A375 (cell line): ENCODE results near the gene IRAK4. TPM values are rescaled to one million over a fixed set of nuclear protein-coding genes. Genes with fewer than 3 reads are reported as not detected.

Experiments
- total RNA-seq: library from RNA; depleted of rRNA; stranded (reverse); fragments of >200 nt; shearing (Covaris generic); gene quantifications from 2 replicates; pipeline ENCODE4 v1.2.3, GENCODE V29; 2014; rRNA removed

IRAK4 gene
- 6.1 and 7.2 TPM in 2 replicates for total RNA-seq

GRCh38 chr12:43758728-43759563 is at the start of gene IRAK4, which contains the start of gene PUS7L:
Gene IRAK4 (plus strand): TSS chr12:43758951. CDS start chr12:43768112, 9,161 bp downstream.
Gene PUS7L (minus strand): TSS chr12:43758790. CDS start chr12:43755245, 3,545 bp downstream.

GRCh38 chr12:43805860-43806736 is 47.3 kb downstream of the IRAK4 start, which contains the start of gene TWF1:
Gene TWF1 (minus strand): TSS chr12:43806317. CDS start chr12:43806245, 72 bp downstream.

GRCh38 chr12:43835656-43836474 is 77.1 kb downstream of the IRAK4 start, which contains the start of gene TMEM117:
Gene TMEM117 (plus strand): TSS chr12:43836081.

Other genes starting within 250 kb of the IRAK4 start
- 0.94 and 0.98 TPM in 2 replicates for gene ADAMTS20, start 206.7 kb upstream of the IRAK4 start, total RNA-seq
- 7.5 and 14.2 TPM in 2 replicates for gene PUS7L, start 161 bp upstream of the IRAK4 start, total RNA-seq
- gene TWF1, start 47.4 kb downstream of the IRAK4 start, total RNA-seq = 136 and 146 TPM in 2 replicates
- 6.2 and 7.6 TPM in 2 replicates for gene TMEM117, start 77.1 kb downstream of the IRAK4 start, total RNA-seq